ENCODE measurements around the gene GNAS.

DNA sequence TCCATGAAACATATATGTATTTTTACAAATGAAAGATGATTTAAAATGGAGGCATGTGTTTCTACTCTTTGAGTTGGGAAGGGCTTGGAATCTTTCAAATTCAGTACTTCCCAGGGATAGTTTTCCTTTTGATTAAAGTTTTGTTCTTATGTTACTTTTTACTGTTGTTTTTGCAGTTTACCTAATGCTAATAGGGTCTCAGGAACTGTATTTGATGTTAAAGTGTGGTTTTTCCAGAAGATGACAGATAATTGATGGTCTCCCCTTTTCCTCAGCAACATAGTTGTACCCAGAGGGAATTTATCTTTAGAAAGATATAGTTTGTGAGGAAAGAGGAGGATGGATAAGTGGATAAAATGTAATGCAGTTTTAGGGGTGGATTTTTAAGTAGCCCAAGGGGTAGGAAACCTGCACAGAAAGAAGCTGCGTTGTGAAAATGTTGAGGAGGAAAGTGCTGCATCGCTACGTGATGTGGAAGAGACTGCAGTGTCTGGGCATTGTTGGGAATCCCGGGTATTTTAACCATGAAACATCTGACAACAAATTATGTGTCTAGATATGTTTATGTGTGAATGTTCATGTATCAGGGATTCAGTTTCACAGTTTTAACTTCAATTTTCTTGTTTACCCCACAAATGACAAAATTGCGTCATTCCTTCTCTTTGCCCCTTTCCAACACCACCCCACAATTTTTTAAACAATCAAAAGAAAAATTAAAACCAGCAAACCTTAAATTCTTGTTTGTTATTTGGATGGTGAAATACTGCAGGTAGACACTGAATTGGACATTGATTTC lies 42.3 kb downstream of the GNAS start:
- TF ChIP-seq, protein P1, sequence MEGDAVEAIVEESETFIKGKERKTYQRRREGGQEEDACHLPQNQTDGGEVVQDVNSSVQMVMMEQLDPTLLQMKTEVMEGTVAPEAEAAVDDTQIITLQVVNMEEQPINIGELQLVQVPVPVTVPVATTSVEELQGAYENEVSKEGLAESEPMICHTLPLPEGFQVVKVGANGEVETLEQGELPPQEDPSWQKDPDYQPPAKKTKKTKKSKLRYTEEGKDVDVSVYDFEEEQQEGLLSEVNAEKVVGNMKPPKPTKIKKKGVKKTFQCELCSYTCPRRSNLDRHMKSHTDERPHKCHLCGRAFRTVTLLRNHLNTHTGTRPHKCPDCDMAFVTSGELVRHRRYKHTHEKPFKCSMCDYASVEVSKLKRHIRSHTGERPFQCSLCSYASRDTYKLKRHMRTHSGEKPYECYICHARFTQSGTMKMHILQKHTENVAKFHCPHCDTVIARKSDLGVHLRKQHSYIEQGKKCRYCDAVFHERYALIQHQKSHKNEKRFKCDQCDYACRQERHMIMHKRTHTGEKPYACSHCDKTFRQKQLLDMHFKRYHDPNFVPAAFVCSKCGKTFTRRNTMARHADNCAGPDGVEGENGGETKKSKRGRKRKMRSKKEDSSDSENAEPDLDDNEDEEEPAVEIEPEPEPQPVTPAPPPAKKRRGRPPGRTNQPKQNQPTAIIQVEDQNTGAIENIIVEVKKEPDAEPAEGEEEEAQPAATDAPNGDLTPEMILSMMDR (IDR thresholded peaks at IDR 0.05): no peak
- TF ChIP-seq POLR2A (IDR thresholded peaks at IDR 0.05) (no peak), EP300 (IDR thresholded peaks at IDR 0.05) (no peak)
